Measurements from ENCODE around the gene ZNF546.
A peak's percentile ranks its signal among the peaks of the same experiment; 100 is the strongest.

ZNF546 gene

GRCh38 chr19:40055832-40056504 is 59.1 kb downstream of the ZNF546 start, which contains the start of gene ZNF780B:
ZNF780B (minus strand) TSS chr19:40056231; CDS start chr19:40050332, 5,899 bp downstream.
- peak; percentile 2 for DNase-seq (ENCODE audit: low read depth)

- no peak for DNase-seq (ENCODE audit: low read depth)
These were observed 59.6 kb downstream of the ZNF546 start for GRCh38 chr19:40056505-40056904.

GRCh38 chr19:40057166-40057565 is 60.3 kb downstream of the ZNF546 start:
- no peak for DNase-seq (ENCODE audit: low read depth)

- DNase-seq (ENCODE audit: low read depth): no peak
These were observed 62.8 kb downstream of the ZNF546 start for GRCh38 chr19:40059624-40060023.

- DNase-seq (ENCODE audit: low read depth): no peak
These were observed 73.2 kb downstream of the ZNF546 start for GRCh38 chr19:40070058-40070457.
